Ovary (tissue), 9 donors: Measurements from ENCODE around the gene SEMA3G. TPM values are rescaled to one million over a fixed set of nuclear protein-coding genes. Genes with fewer than 3 reads are reported as not detected.

ENCODE experiments used
- DNase-seq, 5 donors: peaks; one replicate each; pipeline ENCODE4 v3.0.0-alpha.2; 2019 to 2020
- H3K27ac ChIP-seq, 2 donors: fragments of 200-600 bp; one replicate each; pipeline versions ENCODE4 v1.5.1 to v1.8.0; 2019 to 2022
- H3K27me3 ChIP-seq: fragments of 200-600 bp; one replicate; pipeline ENCODE4 v1.8.0; 2022
- H3K36me3 ChIP-seq: fragments of 200-600 bp; sonication (generic); one replicate; pipeline ENCODE4 v1.5.1; 2019
- H3K4me1 ChIP-seq: one replicate; pipeline ENCODE4 v1.8.1; 2013; ENCODE audit warnings: mild to moderate bottlenecking, moderate library complexity; ENCODE audit not compliant: insufficient read depth
- H3K4me3 ChIP-seq: fragments of 200-600 bp; sonication (generic); one replicate; pipeline ENCODE4 v1.5.1; 2017
- H3K9me3 ChIP-seq, 2 donors: fragments of 200-600 bp in 1 of 2; sonication (generic) in 1 of 2; one replicate each; pipeline versions ENCODE4 v1.5.1 to v1.8.1; 2013 to 2019; ENCODE audit warnings: mild to moderate bottlenecking in 1 of 2, moderate library complexity in 1 of 2
- EP300 ChIP-seq: sonication (generic); formaldehyde crosslinking; IDR thresholded peaks from one replicate; pipeline ENCODE4 v1.6.1; 2017; ENCODE audit warnings: antibody characterized with exemption
- POLR2A ChIP-seq: fragments of 450-650 bp; IDR thresholded peaks from one replicate; pipeline ENCODE4 v1.6.1; 2017; ENCODE audit warnings: antibody characterized with exemption, mild to moderate bottlenecking, moderate library complexity
- WGBS, 3 donors: extraction: QIAGEN DNeasy Blood & Tissue Kit in 1 of 3; methylation state at CpG; one replicate each; pipeline versions ENCODE4 v1.1.5 to v1.1.7; 2013 to 2017; 5-methylcytosine and 5-hydroxymethylcytosine counted together
- intact Hi-C, 4 donors: fragments of 100-400 bp; cut with DNase I; formaldehyde crosslinking; loops; one replicate each; pipeline versions ENCODE4 v1.11.0 to v1.15.1; 2022 to 2023
- polyA plus RNA-seq, 2 donors: library from polyadenylated mRNA; stranded (reverse); fragments of 200-250 nt in 1 of 2; fragments of 350-450 nt in 1 of 2; fragmentation: Illumina TruSeq in 1 of 2; extraction: RNeasy Lipid Tissue Mini Kit (QIAGEN cat#74804) in 1 of 2; gene quantifications; one replicate each; pipeline ENCODE4 v1.2.3, GENCODE V29; 2013 to 2014
- total RNA-seq, 7 donors: library from RNA; depleted of rRNA in 2 of 7; stranded (reverse); fragments of >200 nt in 2 of 7; fragmentation: NEBNext Ultra II Directional in 3 of 7; extraction: Animal tissue kit (Norgen Biotek cat#: 25700) in 3 of 7; gene quantifications; one replicate each; pipeline versions ENCODE4 v1.1.0 to v1.2.4, GENCODE V29; 2016 to 2023
- TF ChIP-seq, protein P1 (sequence below), 3 donors: fragments of 450-650 bp in 2 of 3; fragments of 200-600 bp in 1 of 3; IDR thresholded peaks; one replicate each; pipeline versions ENCODE4 v1.5.1 to v1.8.0; 2016 to 2022; ENCODE audit warnings: antibody characterized with exemption in 3 of 3, mild to moderate bottlenecking in 1 of 3
- donor health status: DM: no; HTN: no; CAD: no; lungs with moderate emphysema.
- donor health status: DM: no; HTN: no; CAD: no.
- donor health status: Bipolar disorder and iron deficiency.
- donor health status: DM: yes; HTN: yes; CAD: no.
- donor health status: DM: no; HTN: no; CAD: no.
- donor health status: DM: yes; HTN: yes; CAD: no.

The SEMA3G gene
- total and polyA plus RNA-seq, 9 donors = 1.5 to 12.3 (median 4.6) TPM

GRCh38 chr3:52404391-52404790 is 40.5 kb downstream of the SEMA3G start:
- 63 to 82% (median 69%) methylated on average over 10 of the region's 10 CpGs for WGBS, 3 donors
- intact Hi-C loops = loop anchor here in 1 of 4 donors (10.0 kb wide), 1 partner anchor 120 kb away; the partner anchor contains the start of gene GLYCTK
- H3K4me1 ChIP-seq = peaks cover 3% of the 10 kb centered on the region
- no peaks in the 10 kb centered on the region for H3K27me3 ChIP-seq
- no peak overlapping the region for H3K27ac ChIP-seq
- H3K9me3 ChIP-seq = no peaks in the 10 kb centered on the region
- no peak overlapping the region for H3K4me3 ChIP-seq
- no peaks in the 10 kb centered on the region for H3K36me3 ChIP-seq
- TF ChIP-seq POLR2A (no peak), EP300 (no peak)
- TF ChIP-seq, protein P1, sequence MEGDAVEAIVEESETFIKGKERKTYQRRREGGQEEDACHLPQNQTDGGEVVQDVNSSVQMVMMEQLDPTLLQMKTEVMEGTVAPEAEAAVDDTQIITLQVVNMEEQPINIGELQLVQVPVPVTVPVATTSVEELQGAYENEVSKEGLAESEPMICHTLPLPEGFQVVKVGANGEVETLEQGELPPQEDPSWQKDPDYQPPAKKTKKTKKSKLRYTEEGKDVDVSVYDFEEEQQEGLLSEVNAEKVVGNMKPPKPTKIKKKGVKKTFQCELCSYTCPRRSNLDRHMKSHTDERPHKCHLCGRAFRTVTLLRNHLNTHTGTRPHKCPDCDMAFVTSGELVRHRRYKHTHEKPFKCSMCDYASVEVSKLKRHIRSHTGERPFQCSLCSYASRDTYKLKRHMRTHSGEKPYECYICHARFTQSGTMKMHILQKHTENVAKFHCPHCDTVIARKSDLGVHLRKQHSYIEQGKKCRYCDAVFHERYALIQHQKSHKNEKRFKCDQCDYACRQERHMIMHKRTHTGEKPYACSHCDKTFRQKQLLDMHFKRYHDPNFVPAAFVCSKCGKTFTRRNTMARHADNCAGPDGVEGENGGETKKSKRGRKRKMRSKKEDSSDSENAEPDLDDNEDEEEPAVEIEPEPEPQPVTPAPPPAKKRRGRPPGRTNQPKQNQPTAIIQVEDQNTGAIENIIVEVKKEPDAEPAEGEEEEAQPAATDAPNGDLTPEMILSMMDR (IDR thresholded peaks at IDR 0.05) = no peak
- peak in 2 of 5 donors; percentile 15 to 26 for DNase-seq

GRCh38 chr3:52403955-52404354 is 40.9 kb downstream of the SEMA3G start:
- no peak for TF ChIP-seq EP300
- TF ChIP-seq, protein P1 (IDR thresholded peaks at IDR 0.05) = no peak
- TF ChIP-seq POLR2A = no peak
- DNase-seq = peak in 3 of 5 donors; percentile 23 to 44 (median 34)
- H3K27me3 ChIP-seq = no peaks in the 10 kb centered on the region
- 82 to 95% (median 83%) methylated on average over 3 of the region's 3 CpGs for WGBS, 3 donors
- intact Hi-C loops = loop anchor here in 1 of 4 donors (10.0 kb wide), 1 partner anchor 119 kb away; the partner anchor contains the start of gene GLYCTK
- H3K36me3 ChIP-seq = no peaks in the 10 kb centered on the region
- no peak overlapping the region for H3K27ac ChIP-seq
- H3K4me3 ChIP-seq = no peak overlapping the region
- H3K9me3 ChIP-seq = no peaks in the 10 kb centered on the region
- peaks cover under 1% of the 10 kb centered on the region for H3K4me1 ChIP-seq

- no peak overlapping the region for H3K27ac ChIP-seq
- H3K9me3 ChIP-seq = no peaks in the 10 kb centered on the region
- TF ChIP-seq, protein P1 (IDR thresholded peaks at IDR 0.05) = no peak
- peak in 3 of 5 donors; percentile 15 to 32 (median 22) for DNase-seq
- no peaks in the 10 kb centered on the region for H3K27me3 ChIP-seq
- WGBS, 3 donors = 87 to 92% (median 91%) methylated on average over 19 of the region's 19 CpGs
- intact Hi-C loops = loop anchor here in 1 of 4 donors (10.0 kb wide), 1 partner anchor 119 kb away; the partner anchor contains the start of gene GLYCTK
- no peaks in the 10 kb centered on the region for H3K36me3 ChIP-seq
- peaks cover 2% of the 10 kb centered on the region for H3K4me1 ChIP-seq
- no peak overlapping the region for H3K4me3 ChIP-seq
These were observed 41.5 kb downstream of the SEMA3G start for GRCh38 chr3:52403271-52403841.

DNA sequence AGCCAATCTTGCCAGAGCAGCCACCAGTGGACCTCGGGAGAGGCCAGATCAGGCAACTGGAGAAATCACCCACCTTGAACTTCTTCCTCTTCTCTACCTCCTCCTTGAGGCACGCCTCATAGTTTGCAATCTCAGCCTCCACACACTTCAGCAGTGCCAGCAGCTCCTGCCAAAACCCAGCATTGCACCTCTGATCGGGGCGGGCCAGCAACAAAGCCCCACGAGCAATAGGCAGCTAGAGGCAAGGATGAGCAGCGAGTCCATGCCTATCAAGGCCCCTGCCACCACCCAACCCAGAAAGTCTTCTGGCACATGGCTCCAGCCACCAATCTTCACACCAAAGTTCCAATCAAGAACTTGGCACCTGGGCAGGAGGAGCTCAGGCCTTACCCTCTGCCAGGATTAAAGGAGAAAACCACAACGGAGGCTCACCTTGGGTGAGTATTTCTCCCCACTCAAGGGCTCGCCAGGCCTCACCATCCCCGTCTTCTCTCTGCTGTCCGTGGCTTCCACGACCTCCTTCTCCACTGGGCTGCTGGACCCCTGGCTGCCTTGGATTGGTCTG is 42.1 kb downstream of the SEMA3G start:
- TF ChIP-seq POLR2A = no peak
- TF ChIP-seq EP300 = no peak
- TF ChIP-seq, protein P1 (IDR thresholded peaks at IDR 0.05) = no peak
- intact Hi-C loops = loop anchor here in 1 of 4 donors (10.0 kb wide), 1 partner anchor 118 kb away; the partner anchor contains the start of gene GLYCTK
- peak in 3 of 5 donors; percentile 12 to 28 (median 15) for DNase-seq
- H3K36me3 ChIP-seq = no peaks in the 10 kb centered on the region
- peaks cover 2% of the 10 kb centered on the region for H3K4me1 ChIP-seq
- H3K27ac ChIP-seq = no peak overlapping the region
- no peaks in the 10 kb centered on the region for H3K9me3 ChIP-seq
- no peaks in the 10 kb centered on the region for H3K27me3 ChIP-seq
- WGBS, 3 donors = 86 to 91% (median 88%) methylated on average over 11 of the region's 11 CpGs
- no peak overlapping the region for H3K4me3 ChIP-seq
